Measurements from ENCODE around the gene ATP6V1G3. TPM values are rescaled to one million over a fixed set of nuclear protein-coding genes. Genes with fewer than 3 reads are reported as not detected.
"Not testable (repeated sequence)": the region's sequence is repeated elsewhere in the genome, so short reads cannot be mapped to it uniquely, and the experiment has no call there.

Gene ATP6V1G3
- total and polyA plus RNA-seq, 2 of the 4 experiments (the other 2 are of a cell fraction): not detected

GRCh38 chr1:198524127-198524526, 16.4 kb downstream of the ATP6V1G3 start:
- dilution Hi-C loops (cut with HindIII; ENCODE audit: low sequenced_read_pairs, unreplicated experiment); POLR2A ChIA-PET (ENCODE audit: unreplicated experiment): not testable (repeated sequence)
- WGBS, 2 experiments (ENCODE audit: extremely low coverage in 2 of 2, insufficient read length in 1 of 2): no CpG with 5 or more reads among the region's 10 CpGs

More at GRCh38 chr1:198524127-198524526, 16.4 kb downstream of the ATP6V1G3 start:
- H4K20me1 ChIP-seq (ENCODE audit: insufficient read depth, low read length); H2AK9ac ChIP-seq (replicated peaks; ENCODE audit: low read depth, low read length, poor library complexity); H3K4ac ChIP-seq (ENCODE audit: low read depth, low read length); DNase-seq; BruUV-seq (replicated peaks); H2BK15ac ChIP-seq (ENCODE audit: low read depth, low read length); intact Hi-C loops (cut with micrococcal nuclease); H4K8ac ChIP-seq (ENCODE audit: low read depth in 2 of 2, low read length in 2 of 2); H3K27me3 ChIP-seq (ENCODE audit: control insufficient read depth, insufficient read depth, low read length); H2AK5ac ChIP-seq (ENCODE audit: low read depth, low read length); CTCF ChIA-PET; H3K9me1 ChIP-seq (ENCODE audit: insufficient read depth, low read length); H4K5ac ChIP-seq (ENCODE audit: low read depth, low read length); H2BK20ac ChIP-seq (ENCODE audit: low read depth, low read length); H3K56ac ChIP-seq (ENCODE audit: extremely low read depth, insufficient read depth, low read length); H3K4me2 ChIP-seq (ENCODE audit: low read depth, low read length); H4K91ac ChIP-seq (ENCODE audit: insufficient read depth, low read depth, low read length); H3K4me3 ChIP-seq (ENCODE audit: insufficient read depth, low read depth, low read length); H3K14ac ChIP-seq (replicated peaks; ENCODE audit: low read depth, low read length); H3K4me1 ChIP-seq (ENCODE audit: control insufficient read depth, insufficient read depth, low read length); H2BK5ac ChIP-seq (ENCODE audit: low read depth, low read length, poor library complexity, severe bottlenecking); H3K18ac ChIP-seq (ENCODE audit: low read depth, low read length); H2AFZ ChIP-seq (replicated peaks; ENCODE audit: low read length, poor library complexity); H3K36me3 ChIP-seq (ENCODE audit: control insufficient read depth, insufficient read depth, low read length); H3K9me3 ChIP-seq (ENCODE audit: control insufficient read depth, insufficient read depth, low read length); in situ Hi-C loops (cut with MboI; ENCODE audit: low sequenced_read_pairs); H3K9ac ChIP-seq (ENCODE audit: low read depth, low read length); H3K27ac ChIP-seq (ENCODE audit: insufficient read depth, low read length); H3K79me1 ChIP-seq (ENCODE audit: low read depth in 1 of 2, low read length in 2 of 2); H2BK120ac ChIP-seq (ENCODE audit: low read depth, low read length); H3K23ac ChIP-seq (ENCODE audit: low read depth, low read length); ATAC-seq (ENCODE audit: low read depth): not testable (repeated sequence)

Data from IMR-90 (cell line).